SK-N-MC (cell line): ENCODE results near the gene BHLHA15.

ENCODE experiments used
- EZH2 ChIP-seq: fragments of 200-600 bp; sonication (generic); IDR thresholded peaks from one replicate; pipeline ENCODE4 v1.6.1; 2017; ENCODE audit warnings: antibody characterized with exemption
- POLR2AphosphoS5 ChIP-seq: IDR thresholded peaks from 2 replicates; pipeline ENCODE4 v1.6.1; 2012; ENCODE audit warnings: mild to moderate bottlenecking, low read depth, low read length, borderline replicate concordance

- TF ChIP-seq EZH2 = no peak
- TF ChIP-seq POLR2AphosphoS5 = no peak
These were observed 6.7 kb downstream of the BHLHA15 start for GRCh38 chr7:98217623-98218582.
